Putamen (tissue), 1 donor: ENCODE data around the gene GSN.

ENCODE experiments used
- DNase-seq: peaks from one replicate; pipeline ENCODE4 v3.0.0-alpha.2; 2016; ENCODE audit warnings: low spot score

GSN gene

GRCh38 chr9:121323449-121324151, 55.6 kb downstream of the GSN start:
- DNase-seq, result no peak

GRCh38 chr9:121324316-121324715, 56.4 kb downstream of the GSN start:
- no peak for DNase-seq

GRCh38 chr9:121324755-121325154, 56.8 kb downstream of the GSN start:
- DNase-seq, result no peak

GRCh38 chr9:121325387-121325786, 57.4 kb downstream of the GSN start:
- no peak for DNase-seq

- peak; percentile 54 for DNase-seq
Measured at GRCh38 chr9:121326130-121326838, 58.3 kb downstream of the GSN start.

GRCh38 chr9:121326901-121327613, 59.1 kb downstream of the GSN start:
- no peak for DNase-seq

GRCh38 chr9:121328476-121328875, 60.5 kb downstream of the GSN start:
- DNase-seq, result no peak

GRCh38 chr9:121328876-121329681, 61.1 kb downstream of the GSN start:
- no peak for DNase-seq

GRCh38 chr9:121331549-121331948, 63.6 kb downstream of the GSN start:
- no peak for DNase-seq

GRCh38 chr9:121331992-121332685, 64.2 kb downstream of the GSN start:
- DNase-seq, result no peak

GRCh38 chr9:121333950-121334773, 66.2 kb downstream of the GSN start:
- DNase-seq, result no peak

GRCh38 chr9:121336665-121337064, 68.7 kb downstream of the GSN start:
- no peak for DNase-seq

- no peak for DNase-seq
Measured at GRCh38 chr9:121339437-121339836, 71.5 kb downstream of the GSN start.

- no peak for DNase-seq
Measured at GRCh38 chr9:121340676-121341392, 72.9 kb downstream of the GSN start.

GRCh38 chr9:121344184-121344583, 76.2 kb downstream of the GSN start:
- no peak for DNase-seq

GRCh38 chr9:121345070-121345469, 77.1 kb downstream of the GSN start:
- no peak for DNase-seq

GRCh38 chr9:121348221-121348620, 80.3 kb downstream of the GSN start:
- no peak for DNase-seq

- DNase-seq, result no peak
Measured at GRCh38 chr9:121349009-121349408, 81.0 kb downstream of the GSN start.

- DNase-seq, result no peak
Measured at GRCh38 chr9:121350036-121350435, 82.1 kb downstream of the GSN start.

- peak; percentile 55 for DNase-seq
Measured at GRCh38 chr9:121350993-121351561, 83.1 kb downstream of the GSN start.
